GM10266 (cell line): Measurements from ENCODE around the gene EHBP1.

Experiments used
- DNase-seq: peaks from one replicate; pipeline ENCODE4 v3.0.0; 2012; ENCODE audit errors: extremely low spot score
- TF ChIP-seq, protein P1 (sequence below): IDR thresholded peaks from 2 replicates; pipeline ENCODE4 v1.5.1; 2012; ENCODE audit warnings: mild to moderate bottlenecking, low read depth; ENCODE audit not compliant: control insufficient read depth, insufficient read depth; ENCODE audit errors: missing control alignments

Gene EHBP1

DNA sequence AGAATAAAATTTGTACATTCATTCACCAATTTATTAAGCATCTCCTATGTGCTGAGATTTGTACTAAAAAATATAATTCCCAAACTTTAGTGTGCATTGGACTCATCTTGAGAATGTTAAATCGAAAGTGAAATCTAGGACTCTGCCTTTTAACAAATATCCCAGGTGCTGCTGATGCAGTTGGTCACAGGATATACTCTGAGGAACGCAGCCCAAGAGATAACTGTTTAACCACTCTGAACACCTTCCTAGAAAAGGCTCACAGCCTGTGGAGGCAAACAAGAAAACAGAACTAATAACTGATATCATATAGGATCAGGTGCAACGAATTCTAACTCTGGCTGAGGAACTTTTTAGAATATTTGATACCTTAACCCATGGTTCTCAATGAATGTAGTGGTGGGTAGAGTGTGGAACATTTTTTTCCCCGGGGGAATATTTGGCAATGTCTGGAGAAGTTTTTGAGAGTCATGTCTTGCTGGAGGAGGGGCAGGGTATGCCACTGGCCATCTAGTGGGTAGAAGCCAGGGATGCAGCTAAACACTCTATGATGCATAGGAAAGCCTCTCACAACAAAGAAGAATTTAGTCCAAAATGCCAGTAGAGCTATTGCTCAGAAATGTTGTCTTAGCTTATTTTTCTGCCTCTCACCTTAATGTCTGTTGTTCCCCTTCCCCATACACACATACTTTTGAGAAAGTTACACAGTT, 96.5 kb downstream of the EHBP1 start:
- TF ChIP-seq, protein P1, sequence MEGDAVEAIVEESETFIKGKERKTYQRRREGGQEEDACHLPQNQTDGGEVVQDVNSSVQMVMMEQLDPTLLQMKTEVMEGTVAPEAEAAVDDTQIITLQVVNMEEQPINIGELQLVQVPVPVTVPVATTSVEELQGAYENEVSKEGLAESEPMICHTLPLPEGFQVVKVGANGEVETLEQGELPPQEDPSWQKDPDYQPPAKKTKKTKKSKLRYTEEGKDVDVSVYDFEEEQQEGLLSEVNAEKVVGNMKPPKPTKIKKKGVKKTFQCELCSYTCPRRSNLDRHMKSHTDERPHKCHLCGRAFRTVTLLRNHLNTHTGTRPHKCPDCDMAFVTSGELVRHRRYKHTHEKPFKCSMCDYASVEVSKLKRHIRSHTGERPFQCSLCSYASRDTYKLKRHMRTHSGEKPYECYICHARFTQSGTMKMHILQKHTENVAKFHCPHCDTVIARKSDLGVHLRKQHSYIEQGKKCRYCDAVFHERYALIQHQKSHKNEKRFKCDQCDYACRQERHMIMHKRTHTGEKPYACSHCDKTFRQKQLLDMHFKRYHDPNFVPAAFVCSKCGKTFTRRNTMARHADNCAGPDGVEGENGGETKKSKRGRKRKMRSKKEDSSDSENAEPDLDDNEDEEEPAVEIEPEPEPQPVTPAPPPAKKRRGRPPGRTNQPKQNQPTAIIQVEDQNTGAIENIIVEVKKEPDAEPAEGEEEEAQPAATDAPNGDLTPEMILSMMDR: no peak
- no peak for DNase-seq

DNA sequence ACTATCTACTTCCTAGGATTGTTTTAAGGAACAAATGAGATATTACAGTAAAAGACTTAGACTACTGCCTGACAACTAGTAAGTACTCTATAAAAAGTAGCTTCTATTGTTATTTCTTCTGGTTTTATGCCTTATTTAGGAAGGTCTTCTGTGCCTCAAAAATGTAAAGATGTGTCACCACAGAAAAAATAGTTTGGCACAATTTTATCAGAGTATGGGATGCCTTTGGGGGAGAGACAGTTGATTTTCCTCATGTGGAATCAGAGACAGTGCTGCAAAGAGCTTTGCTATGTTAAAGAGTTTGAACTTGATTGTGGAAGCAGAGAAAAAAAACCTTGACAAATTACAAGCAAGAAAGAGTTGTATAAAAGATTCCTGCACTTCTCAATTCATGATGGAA, 98.4 kb downstream of the EHBP1 start:
- TF ChIP-seq, protein P1: no peak
- no peak for DNase-seq

DNA sequence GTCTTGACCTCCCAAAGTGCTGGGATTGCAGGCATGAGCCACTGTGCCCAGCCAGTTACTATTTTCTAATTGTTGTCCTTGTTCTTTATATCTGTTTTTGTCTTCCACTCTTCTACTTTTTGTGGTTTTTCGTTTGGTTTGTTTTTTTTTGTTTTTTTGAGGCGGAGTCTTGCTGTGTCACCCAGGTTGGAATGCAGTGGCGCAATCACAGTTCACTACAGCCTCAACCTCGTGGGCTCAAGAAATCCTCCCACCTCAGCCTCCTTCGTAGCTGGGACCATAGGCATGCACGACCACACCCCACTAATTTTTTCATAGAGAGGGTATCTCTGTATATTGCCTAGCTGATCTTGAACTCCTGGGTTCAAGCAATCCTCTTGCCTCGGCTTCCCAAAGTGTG, 100.7 kb downstream of the EHBP1 start:
- TF ChIP-seq, protein P1: no peak
- DNase-seq: no peak

DNA sequence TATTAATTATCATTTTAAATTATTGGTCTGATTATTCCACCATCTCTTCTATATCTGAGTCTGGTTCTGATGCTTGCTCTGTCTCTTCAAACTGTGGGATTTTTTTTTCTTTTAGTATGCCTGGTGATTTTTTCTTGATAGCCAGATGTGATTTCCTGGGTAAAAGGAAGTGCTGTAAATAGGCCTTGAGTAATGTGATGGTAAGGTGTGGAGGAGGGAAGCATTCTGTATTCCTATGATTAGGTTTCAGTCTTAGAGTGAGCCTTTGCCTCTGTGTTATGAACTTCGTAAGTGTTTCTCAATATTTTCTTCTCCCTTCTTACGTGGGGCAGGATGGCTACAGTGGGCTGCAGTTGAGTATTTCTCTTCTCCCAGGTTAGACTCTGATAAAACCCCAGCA, 103.0 kb downstream of the EHBP1 start:
- TF ChIP-seq, protein P1: no peak
- DNase-seq: no peak

DNA sequence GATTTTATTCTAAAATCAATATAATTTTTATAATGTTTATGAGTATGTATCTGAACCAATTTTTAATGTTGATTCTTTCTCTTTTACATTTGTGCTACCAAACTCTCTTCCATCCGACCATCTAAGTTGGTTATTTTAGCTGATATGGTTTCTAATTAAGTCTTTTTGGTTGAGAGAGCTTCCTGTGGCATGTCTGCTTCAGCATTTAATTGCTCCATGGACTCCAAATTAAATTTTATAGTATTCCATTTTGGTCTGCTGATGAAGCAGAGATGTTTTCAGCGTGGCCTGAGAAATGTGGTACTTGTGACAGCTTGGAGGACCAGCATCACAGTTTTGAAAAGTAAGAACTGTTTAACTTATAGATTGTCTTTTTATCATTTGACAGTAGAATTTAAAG, 105.6 kb downstream of the EHBP1 start:
- no peak for DNase-seq
- TF ChIP-seq, protein P1: no peak

DNA sequence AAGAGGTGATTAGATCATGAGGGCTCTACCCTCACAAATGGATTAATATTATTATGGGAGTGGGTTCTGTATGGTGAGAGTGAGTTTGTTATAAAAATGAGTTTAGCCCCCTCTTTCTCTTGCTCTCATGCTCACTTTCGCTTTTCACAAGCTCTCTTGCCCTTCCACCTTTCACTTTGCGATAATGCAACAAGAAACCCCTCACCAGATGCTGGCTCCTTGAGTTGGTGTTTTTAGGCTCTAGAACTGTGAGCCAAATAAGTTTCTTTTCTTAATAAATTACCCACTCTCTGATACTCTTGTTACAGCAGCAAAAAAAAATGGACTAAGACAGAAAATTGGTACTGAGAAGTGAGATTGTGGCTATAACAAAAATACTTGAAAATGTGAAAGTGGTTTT, 106.5 kb downstream of the EHBP1 start:
- TF ChIP-seq, protein P1: no peak
- no peak for DNase-seq

DNA sequence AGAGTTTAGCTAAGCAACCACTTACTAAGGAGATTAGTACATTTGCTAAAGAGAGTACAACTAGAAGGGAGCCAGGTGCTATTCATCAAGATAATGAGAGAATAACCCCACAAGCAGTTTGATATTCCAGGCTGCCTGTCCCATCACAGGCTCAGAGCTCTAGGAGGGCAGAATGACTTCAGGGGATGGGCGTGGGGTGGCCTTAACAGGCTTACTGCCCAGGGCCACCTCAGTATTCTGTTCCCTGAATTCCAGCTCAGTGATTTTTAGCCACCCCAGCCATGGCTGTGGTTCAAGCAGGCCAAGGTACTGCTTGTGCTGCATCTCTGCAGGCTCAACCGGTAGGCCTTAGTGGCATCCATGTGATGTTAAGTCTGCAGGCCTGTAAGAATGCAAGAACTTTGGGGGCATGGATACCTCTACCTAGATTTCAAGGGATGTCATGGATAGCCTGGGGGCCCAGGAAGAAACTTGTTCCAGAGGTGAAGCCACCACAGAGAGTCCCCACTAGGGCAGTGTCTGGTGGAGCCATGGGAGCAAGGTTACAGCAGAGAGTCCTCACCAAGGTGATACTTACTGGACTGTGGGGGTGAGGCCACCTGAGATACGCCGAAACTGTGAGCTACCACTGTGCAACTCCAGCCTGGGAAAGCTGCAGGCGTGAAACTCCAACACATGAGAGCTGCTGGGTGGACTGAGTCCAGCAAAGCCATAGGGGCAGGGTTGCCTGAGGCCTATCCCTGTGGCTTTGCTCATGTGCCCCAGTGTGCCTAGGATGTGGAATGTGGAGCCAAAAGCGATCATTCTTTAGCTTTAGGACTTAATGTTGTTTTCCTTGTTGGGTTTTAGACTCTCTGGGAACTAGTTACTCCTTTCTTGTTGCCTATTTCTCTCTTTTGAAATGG, 107.7 kb downstream of the EHBP1 start:
- TF ChIP-seq, protein P1: no peak
- no peak for DNase-seq
